ENCODE data around the gene NAA80.
A peak's percentile ranks its signal among the peaks of the same experiment; 100 is the strongest.

Gene NAA80, protein sequence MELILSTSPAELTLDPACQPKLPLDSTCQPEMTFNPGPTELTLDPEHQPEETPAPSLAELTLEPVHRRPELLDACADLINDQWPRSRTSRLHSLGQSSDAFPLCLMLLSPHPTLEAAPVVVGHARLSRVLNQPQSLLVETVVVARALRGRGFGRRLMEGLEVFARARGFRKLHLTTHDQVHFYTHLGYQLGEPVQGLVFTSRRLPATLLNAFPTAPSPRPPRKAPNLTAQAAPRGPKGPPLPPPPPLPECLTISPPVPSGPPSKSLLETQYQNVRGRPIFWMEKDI

DNA sequence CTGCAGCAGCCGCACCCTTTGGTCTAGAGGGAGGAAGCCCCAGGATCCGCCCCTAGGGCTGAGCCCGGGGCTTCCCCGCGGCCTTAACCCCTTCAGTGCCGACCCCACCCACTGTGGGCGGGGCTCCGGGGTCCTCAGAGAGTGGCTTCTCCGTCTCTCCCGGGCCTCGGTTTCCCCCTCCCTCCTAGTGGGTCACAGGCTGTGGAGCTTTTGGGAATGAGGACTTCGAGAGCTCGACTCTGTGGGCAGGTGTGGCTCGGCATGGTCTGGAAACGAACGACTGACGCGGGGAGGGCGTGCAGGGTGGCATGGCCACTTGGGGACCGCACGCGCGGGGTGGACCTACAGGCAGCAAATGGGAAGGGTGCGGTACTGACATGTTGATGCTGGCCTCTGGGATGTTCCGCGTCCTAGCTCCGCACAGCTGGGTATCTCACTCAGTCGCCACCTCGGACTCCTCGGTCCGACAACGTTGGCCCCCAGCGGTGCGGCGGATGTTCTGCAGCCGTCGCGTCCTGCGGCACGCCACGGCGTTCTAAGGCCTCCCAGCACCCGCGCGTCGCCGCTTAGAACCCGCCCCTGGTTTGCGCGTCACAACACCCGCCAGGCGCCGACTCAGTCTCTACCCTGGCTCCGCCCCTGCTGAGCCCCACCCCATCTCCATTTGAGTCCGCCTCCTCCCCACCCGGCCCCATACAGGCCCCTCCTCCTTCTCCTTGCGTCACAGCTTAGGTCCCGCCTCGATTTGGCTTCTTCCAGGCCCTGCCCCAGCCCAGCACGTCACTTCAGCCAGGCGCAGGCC, at the start of gene NAA80, which contains the start of gene HYAL3:
Gene NAA80 (minus strand): TSS at position 570 of the 802 bp plus-strand sequence. CDS start 1,942 bp downstream, outside the sequence.
Gene HYAL3 (minus strand): TSS at position 570 of the 802 bp plus-strand sequence. CDS start 3,803 bp downstream, outside the sequence.
- DNase-seq (ENCODE audit: low read depth), result peak; percentile 99

DNA sequence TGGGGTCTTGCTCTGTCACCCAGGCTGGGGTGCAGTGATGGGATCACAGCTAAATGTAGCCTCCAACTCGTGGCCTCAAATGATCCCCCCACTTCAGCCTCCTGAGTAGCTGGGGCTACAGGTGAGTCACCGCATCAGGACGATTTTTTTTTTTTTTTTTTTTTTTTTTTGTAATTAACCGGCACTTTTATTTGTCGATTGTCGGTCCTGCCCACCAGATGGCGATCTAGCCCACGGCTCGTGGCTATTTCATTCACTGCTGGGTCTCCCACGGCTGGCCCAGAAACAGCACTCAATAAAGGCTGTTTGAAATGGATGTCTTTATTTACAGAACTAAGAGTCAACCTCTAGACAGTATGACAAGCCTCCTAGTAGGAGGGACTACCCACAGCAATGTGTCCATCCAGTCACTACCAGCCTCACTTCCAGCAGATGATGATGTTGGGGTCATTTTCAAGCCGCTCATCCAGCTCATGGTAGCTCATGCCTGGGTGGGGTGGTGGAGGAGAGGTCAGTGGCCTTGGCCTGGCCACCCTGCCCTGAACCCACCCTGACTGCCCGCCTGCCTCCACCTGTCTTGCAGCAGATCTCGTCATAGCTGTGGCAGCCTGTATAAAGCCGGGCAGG, 48.1 kb upstream of the NAA80 start:
- DNase-seq (ENCODE audit: low read depth), result peak; percentile 61

DNA sequence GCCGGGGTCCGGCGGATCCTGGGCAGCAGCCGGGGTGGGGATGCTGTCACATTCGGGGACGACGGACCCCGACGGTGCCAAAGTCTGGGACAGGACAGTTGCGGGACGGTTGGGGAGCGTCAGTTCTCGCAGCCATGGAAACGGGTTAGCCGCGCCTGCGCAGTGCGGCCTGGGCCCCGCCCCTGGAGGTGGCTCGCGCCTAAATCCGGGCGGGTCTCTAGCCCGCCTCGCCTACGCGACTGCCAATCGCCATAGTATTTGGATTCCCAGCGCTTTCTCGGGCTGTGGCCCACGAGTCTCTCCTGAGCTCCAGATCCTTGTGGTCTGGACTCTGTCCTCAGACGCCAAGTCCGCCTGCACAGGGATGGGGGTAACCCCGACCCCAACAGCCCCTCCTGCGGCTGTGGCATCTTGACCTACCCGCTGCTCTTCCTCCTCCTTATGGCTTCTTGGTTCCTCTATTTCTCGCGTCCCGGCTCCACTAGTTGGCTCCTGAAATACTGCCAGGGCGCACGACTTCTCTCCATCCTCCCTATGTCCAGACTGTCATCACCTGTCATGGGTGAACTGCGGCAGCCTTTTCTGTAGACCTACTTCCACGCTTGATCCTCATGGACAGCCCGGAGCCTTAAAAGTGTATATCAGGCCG, 46.5 kb upstream of the NAA80 start, which contains the start of gene ZMYND10:
Gene ZMYND10 (minus strand): TSS at position 147 of the 649 bp plus-strand sequence. CDS start 153 bp downstream, outside the sequence.
- DNase-seq (ENCODE audit: low read depth), result no peak

DNA sequence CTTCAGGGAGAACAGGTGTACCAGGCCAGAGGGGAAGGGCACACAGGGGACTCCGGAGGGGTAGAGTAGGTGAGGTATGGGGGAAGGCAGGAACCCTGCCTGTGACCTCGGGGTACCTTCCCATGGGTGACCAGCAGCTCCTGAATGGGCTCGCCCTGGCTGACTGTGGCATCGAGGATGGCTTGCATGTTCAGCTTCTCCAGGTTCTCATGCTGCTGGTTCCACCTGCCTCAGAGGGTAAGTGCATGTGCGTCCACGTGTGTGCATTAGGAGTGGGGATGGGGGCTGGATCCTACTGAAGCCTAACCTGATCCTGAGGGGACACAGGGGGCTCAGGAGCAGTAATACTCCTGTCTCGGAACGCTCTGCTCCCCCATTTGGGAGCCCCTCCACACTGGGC, 45.8 kb upstream of the NAA80 start:
- DNase-seq (ENCODE audit: low read depth), result no peak

DNA sequence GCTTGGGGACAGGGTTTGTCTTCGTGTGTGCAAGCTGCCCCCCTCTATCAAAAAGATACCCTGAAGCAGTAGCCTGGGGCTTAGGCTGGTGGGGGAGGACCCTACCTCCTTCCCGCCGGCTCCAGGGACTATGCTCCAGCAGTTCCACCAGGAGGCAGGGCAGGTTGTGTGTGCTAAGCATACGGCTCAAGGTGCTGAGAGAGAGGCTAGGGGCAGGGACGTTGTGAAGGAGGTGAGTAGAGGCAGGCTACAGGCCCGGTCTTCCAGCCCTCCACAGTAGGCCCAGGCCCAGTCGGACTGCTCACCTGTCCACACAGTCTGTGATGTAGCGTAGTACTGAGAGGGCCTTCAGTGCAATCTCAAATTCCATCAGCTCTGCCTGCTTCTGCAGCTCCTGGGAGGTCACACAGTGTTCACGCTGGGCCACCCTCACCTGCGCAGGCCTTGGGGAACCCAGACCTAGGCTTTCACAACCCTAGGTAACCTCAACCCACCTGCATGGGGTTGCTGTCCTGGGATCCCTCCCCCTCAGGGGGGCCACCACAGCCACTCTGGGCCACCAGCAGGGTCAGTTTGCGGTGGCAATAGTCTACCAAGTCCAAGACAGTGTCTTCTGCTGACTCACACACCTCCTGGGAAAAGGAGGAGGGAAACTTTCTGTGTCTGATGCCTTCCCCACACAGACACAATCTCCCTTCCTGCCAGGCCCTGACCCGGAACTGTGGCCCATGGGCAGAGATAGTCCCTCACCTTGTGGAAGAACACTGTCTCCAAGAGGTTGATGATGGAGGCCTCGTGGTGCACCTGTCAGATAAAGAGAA, 43.8 kb upstream of the NAA80 start:
- no peak for DNase-seq (ENCODE audit: low read depth)

DNA sequence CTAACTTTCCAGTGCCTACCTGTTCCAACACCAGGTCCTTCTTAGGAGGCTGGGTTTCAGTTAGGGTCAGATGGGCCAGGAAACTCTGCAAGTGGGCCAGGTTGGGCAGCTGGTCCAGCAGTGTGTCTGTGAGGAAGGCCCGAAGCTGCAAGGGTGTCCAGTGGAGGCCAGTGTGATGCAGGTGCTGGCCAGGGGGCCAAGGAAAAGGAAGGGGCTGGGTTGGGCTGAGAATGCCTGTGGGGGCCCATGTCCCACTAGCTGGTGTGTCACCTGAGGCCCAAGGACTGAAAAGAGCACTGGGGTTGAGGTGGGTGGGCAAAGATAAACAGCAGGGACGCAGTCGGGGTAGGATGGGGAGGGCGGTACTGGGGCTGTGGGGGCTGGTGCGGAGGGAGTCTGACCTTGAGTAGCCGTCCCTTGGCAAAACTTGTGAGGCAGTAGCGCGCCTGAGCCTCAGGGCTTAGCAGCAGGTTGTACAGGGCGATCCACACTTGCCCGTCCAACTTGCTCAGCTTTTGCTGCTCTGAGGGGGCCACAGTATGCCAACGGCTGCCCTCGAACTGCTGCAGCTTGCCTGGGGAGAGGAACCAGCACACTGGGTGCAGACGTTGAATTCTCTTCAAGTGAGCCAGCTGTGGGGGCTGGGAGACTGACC, 42.9 kb upstream of the NAA80 start:
- no peak for DNase-seq (ENCODE audit: low read depth)

DNA sequence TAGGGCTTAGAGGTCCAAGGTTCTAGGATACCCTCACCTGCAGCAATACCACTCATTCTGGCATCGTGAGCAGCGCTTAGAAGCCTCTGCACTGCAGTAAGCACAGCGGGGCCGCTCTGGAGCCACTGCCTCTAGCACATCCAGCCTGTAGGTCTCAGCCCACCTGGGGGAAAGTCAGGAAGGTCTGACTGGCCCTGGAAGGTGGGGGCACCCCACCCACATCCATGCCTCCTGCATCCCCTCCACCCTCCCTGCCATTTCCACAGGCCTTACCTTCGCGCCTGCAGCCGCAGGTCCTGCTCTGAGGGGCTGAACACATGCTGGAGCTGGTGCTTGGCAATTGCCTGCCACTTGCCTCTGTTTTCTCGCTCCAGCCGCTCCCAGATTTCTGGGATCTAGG, 42.3 kb upstream of the NAA80 start:
- no peak for DNase-seq (ENCODE audit: low read depth)

DNA sequence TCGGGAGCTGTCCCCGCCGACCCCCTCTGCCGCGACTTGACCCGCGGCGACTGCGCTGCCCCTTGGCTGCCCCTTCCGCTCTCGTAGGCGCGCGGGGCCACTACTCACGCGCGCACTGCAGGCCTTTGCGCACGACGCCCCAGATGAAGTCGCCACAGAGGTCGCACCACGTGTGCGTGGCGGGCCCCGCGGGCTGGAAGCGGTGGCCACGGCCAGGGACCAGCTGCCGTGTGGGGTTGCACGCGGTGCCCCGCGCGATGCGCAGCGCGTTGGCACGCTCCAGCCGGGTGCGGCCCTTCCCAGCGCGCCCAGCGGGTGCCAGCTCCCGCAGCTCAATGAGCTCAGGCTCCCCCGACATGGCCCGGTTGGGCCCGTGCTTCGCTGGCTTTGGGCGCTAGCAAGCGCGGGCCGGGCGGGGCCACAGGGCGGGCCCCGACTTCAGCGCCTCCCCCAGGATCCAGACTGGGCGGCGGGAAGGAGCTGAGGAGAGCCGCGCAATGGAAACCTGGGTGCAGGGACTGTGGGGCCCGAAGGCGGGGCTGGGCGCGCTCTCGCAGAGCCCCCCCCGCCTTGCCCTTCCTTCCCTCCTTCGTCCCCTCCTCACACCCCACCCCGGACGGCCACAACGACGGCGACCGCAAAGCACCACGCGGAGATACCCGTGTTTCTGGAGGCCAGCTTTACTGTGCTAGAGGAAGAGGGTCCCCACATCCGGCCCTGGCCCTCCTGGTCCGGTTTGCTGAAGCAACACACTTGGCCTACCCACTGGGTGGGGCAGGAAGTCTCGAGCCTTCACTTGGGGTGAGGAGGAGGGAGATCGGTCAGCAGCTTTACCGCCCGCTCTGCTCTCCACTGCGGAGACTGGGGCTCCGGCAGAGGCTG, 41.5 kb upstream of the NAA80 start, which contains the start of gene RASSF1:
Gene RASSF1 (minus strand): TSS at position 389 of the 882 bp plus-strand sequence. CDS start 31 bp downstream, at position 358.
- no peak for DNase-seq (ENCODE audit: low read depth)

DNA sequence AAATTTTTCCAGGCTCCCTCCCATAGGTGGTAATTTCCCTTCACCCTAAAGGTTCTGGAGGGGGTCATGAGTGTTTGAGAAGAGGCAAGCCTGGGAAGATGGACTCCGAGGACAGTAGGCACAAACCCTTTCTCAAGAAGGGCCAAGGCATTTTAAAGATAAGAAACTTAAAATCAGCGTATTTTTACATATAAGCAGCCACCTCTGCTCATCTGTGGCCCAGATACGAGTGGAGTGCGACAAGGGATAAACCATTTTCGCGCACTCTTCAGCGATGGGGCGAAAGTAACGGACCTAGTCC, 40.9 kb upstream of the NAA80 start:
- DNase-seq (ENCODE audit: low read depth), result no peak

DNA sequence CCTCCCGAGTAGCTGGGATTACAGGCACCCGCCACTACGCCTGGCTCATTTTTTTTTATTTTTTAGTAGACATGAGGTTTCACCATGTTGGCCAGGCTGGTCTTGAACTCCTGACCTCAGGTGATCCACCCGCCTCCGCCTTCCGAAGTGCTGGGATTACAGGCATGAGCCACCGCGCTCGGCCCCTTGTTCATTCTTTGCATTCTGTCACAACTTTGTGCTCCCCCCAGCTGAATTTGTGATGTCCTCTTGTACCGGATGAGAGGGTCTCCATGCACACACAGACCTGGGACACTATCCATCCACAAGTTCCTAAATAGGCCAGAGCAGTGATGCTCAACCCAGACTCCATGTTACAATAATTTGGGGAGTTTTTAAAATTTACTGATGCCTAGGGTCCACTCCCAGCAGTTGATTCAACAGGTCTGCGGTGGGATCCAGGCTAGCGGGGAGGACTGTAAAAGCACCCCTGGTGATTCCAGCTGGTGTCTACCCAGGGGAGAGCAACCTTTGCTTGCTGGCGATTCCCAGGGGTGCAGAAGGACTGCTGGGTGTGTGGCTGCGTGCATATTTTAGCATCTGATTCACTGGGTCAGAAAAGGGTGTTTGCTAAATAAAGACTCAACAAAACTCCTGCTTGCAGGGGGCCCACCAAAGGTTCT, 40.4 kb upstream of the NAA80 start:
- DNase-seq (ENCODE audit: low read depth), result no peak

DNA sequence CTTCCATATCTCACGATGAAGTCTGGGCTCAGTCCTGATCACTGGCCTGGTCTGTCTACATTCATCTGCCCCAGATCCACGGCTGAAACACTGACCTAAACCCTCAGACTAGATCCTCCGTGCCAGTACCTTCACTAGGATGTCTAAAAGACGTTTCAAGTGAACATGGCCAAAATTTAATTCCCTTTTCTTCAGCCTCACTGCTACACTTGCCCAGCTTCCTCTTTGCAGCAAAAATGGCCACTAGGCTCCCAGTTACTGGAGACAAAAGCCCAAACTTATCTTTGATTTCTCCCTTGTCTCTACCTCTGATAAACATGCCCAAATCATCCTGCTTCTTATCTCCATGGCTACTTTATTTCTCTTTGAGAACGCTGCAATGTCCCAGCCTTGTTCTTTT, 39.8 kb upstream of the NAA80 start:
- DNase-seq (ENCODE audit: low read depth), result no peak

DNA sequence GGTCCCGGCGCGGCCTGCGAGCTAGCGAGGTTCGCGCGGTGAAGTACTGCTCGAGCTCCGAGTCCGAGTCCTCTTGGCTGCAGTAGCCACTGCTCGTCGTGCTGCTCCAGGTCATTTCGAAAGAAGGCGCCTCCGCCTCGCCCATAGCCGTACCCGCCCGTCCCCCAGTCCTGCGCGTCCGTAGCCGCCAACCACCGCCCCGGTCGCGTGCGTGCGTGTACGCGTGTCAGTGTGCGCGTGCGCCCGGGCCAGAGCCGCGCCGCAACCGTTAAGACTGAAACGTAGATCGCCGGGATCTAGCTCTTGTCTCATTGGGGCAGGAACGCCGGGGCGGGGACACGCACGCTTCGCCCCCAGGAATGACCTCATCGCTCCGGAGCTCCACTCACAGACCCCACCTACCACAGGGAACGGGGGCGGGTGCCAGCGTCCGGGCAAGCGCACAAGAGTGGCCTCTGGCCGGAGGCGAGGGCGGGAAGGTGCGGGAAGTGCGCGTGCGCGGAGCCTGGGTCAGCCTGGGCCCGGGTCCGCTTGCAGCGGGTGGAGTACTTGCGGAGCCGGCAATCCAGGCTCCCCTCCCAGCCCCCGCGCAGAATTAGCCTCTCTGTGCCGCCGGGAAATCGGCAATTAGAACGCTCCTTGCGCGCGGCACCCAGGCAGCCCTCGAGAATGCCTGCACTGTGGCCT, 38.1 kb upstream of the NAA80 start:
- DNase-seq (ENCODE audit: low read depth), result peak; percentile 99

DNA sequence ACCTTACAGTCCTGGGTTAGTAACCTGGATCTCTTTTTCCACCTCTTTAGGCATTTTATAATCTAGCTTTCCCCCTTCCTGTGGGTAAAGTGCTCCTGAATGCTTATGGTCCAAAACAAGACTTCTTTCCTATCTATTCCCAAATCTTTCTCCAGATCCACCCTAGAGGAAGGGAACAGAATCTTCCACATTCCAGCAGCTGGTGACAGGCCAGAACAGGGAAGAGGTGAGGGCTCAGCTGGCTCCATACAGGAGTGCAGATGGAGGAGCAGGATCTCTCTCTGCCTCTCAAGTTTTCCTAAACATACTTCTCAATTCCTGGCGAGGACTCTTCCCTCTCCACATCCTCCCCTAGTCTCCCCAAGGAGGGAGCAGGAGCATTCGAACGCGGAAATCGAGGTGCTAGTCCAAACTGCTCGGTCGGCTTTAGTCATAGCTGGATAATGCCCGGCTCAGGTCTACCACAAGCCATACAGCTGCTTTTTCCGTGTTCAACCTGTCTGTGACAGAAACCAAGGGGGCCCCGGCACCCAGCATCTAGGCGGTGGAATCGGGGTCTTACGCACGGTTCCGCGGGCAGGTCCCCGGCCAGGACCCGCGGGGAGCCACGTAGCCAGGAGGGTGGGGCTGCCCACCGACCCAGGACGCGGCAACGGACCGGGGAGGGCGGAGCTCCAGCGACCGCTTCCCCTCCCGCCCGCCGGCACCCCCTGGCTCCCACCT, 37.4 kb upstream of the NAA80 start:
- no peak for DNase-seq (ENCODE audit: low read depth)

DNA sequence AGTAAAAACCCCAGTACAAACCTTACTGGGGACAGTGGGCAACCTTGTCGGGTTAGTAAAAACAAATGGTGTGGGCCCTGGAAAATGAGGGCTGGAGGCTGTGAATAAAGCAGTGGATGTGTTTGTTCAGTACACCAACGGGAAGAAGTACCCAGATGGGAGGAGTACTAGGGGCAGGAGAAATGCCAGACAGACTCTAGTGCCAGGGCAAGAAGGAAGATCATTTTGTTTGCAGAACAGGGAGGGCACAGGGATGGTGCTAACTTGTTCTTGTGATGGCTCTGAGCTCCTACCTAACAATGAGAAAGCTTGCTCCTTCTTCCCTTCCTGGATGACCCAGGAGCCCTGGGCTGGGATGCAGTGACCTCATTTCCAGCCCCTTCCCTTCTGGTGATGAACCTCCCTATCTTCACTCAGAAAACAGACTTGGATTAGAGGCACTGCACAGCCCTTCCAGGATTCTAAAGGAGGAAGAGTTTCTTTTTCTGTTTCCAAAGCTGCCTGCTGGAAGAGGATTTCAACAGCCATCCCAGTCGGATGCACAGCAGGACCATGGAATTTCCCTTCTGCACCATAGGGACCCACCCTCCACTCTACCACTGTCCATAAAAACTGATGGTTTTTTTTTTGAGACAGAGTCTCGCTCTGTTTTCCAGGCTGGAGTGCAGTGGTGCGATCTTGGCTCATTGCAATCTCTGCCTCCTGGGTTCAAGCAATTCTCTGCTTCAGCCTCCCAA, 35.3 kb upstream of the NAA80 start:
- no peak for DNase-seq (ENCODE audit: low read depth)

DNA sequence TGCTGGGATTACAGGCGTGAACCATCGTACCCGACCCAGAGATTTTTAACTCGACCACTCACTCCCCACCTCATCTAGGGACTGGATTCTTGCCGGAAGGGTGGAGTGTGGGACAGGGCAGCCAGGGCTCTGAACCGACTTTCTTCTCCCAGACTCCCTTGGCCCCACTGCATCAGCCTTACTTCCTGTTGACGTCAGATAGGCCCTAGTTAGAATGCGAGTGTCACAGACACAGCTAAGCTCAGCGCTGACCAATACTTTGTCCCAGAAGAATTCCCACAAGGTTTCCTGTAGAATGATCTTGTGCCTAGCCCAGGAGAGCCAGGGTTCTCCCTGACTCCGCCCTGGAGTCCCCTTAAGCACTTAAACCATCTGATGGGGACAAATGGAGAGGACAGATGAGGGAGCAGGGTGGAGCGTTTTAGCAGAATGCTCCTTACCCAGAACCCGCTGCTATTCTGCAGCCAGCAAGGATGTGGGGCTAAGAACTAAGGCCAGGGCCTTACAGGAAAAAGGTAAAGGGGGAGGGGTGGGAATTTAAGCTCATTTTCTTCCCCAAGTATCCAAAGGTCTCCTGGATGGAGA, 34.6 kb upstream of the NAA80 start:
- peak; percentile 38 for DNase-seq (ENCODE audit: low read depth)

DNA sequence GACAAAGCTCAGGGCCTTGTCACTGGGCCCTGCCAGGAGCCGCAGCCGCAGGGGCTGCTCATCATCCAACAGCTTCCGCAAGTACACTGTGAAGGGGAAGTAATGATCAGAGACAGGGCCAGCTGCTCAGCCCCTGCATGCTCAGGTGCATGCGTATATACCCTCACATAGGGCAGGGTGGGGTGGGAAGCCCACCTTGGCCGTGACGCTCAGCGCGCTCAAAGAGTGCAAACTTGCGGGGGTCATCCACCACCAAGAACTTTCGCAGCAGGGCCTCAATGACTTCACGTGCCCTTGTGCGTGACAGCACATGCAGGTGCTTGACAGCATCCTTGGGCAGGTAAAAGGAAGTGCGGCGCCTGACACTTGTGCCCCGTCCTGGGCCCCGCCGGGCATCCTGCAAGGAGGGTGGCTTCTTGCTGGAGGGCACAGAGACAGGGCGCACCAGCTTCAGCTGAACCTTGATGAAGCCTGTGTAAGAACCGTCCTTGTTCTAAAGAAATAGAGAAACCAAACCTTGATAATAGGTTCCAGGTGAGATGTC, 32.2 kb upstream of the NAA80 start:
- no peak for DNase-seq (ENCODE audit: low read depth)

DNA sequence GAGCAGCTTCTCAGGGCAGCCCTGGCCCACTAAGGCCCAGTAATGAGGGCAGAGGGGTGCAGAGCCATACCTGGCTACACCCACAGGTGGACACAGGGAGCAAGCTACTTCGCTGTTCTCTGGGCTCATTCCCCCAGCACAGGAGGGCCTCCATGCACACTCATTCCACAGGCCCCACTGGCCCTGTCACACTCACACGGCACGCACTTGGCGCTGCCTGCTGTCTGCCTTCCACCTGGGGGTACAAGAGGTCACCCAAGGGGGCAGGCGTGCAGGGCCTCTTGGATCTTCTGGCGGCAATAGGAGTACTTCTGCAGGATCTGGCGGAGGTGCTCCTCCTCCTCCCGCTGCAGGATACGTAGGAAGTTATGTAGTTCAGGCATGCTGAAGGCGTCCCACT, 31.1 kb upstream of the NAA80 start:
- DNase-seq (ENCODE audit: low read depth), result no peak
